Stimulated activated effector memory CD8-positive, alpha-beta T cell treated with anti-CD3 and anti-CD28 coated beads, Interleukin-12 subunit alpha, Interleukin-12 subunit beta, amount 100 ng/mL, for 72 hours (primary cell): ENCODE data around the gene CEP83.

Source experiments
- ATAC-seq: fragments of 150-1000 bp; cut with Tn5 transposase; 2 replicates; pipeline ENCODE4 v1.10.0; 2021
- DNase-seq, 2 donors: peaks; one replicate each; pipeline ENCODE4 v3.0.0; 2021 to 2022; ENCODE audit warnings: low spot score in 2 of 2
- H3K27ac Mint-ChIP-seq: one replicate; pipeline ENCODE4 v1.8.0; 2022; ENCODE audit warnings: mild to moderate bottlenecking, mixed read lengths
- H3K36me3 Mint-ChIP-seq: one replicate; pipeline ENCODE4 v1.8.0; 2022; ENCODE audit warnings: mild to moderate bottlenecking, mixed read lengths
- H3K4me1 Mint-ChIP-seq: one replicate; pipeline ENCODE4 v1.8.0; 2022; ENCODE audit warnings: mixed read lengths
- H3K4me3 Mint-ChIP-seq: one replicate; pipeline ENCODE4 v1.8.0; 2022; ENCODE audit warnings: mild to moderate bottlenecking, mixed read lengths
- H3K9me3 Mint-ChIP-seq: one replicate; pipeline ENCODE4 v1.8.0; 2022; ENCODE audit warnings: mixed read lengths

The CEP83 gene, protein sequence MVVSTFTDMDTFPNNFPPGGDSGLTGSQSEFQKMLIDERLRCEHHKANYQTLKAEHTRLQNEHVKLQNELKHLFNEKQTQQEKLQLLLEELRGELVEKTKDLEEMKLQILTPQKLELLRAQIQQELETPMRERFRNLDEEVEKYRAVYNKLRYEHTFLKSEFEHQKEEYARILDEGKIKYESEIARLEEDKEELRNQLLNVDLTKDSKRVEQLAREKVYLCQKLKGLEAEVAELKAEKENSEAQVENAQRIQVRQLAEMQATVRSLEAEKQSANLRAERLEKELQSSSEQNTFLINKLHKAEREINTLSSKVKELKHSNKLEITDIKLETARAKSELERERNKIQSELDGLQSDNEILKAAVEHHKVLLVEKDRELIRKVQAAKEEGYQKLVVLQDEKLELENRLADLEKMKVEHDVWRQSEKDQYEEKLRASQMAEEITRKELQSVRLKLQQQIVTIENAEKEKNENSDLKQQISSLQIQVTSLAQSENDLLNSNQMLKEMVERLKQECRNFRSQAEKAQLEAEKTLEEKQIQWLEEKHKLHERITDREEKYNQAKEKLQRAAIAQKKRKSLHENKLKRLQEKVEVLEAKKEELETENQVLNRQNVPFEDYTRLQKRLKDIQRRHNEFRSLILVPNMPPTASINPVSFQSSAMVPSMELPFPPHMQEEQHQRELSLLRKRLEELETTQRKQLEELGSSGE

GRCh38 chr12:94459728-94460615, at the start of gene CEP83:
Gene CEP83, minus strand, starts transcription at chr12:94459867. Its CDS starts 47,377 bp downstream, at chr12:94412490.
- Mint-ChIP-seq H3K9me3 (no peaks in the 10 kb centered on the region), H3K4me3 (peak within 1 kb of the TSS; percentile 93), H3K4me1 (peaks cover 23% of the 10 kb centered on the region), H3K27ac (peak within 1 kb of the TSS; percentile 94), H3K36me3 (peaks cover 14% of the 10 kb centered on the region)
- ATAC-seq (peak; percentile 99), DNase-seq (peak; percentile 89 to 98)

DNA sequence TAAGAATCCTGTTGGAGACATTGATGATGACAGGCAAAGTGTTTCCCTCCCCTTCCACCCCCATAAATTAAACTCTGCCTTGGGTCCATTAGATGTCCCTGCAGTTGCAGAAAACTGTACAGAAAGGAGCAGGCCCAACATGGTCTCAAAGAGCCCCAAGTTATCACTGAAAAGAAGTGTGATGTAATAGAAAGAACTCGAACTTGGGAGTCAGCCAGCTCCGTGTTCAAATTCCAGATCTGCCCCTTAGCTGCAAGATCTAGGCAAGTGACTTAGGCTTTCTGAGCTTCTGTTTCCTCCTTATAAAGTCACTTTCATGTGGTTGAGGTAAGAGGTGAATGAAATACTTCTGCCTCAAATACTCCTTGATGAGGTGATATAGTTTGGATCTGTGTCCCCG, 49.6 kb upstream of the CEP83 start:
- no peak for DNase-seq
- no peaks in the 10 kb centered on the region for H3K4me1 Mint-ChIP-seq
- no peaks in the 10 kb centered on the region for H3K9me3 Mint-ChIP-seq
- no peak overlapping the region for H3K4me3 Mint-ChIP-seq
- no peak for ATAC-seq
- H3K27ac Mint-ChIP-seq = no peak overlapping the region
- no peaks in the 10 kb centered on the region for H3K36me3 Mint-ChIP-seq

DNA sequence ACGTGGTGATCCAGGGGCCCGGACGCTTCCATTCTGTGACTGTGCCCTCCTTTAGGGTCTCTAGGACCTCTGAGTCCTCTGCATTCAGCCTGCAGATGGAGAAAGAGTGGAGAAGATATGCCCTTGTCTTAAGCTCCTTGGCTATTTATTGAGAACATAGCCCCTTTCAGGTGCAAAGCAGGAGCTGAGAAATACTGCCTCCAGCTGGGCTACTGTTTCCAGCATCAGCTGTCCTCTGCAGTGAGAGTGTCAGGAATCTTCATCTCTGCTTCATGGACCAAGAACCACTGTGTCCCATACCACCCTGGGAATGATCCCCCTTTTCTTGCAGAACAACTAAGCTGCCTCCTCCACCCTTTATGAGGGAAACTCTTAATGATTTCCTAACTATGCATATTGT, 47.8 kb upstream of the CEP83 start:
- DNase-seq (no peak), ATAC-seq (no peak)
- H3K4me3 Mint-ChIP-seq = no peak overlapping the region
- H3K9me3 Mint-ChIP-seq = no peaks in the 10 kb centered on the region
- H3K27ac Mint-ChIP-seq = no peak overlapping the region
- no peaks in the 10 kb centered on the region for H3K36me3 Mint-ChIP-seq
- H3K4me1 Mint-ChIP-seq = no peaks in the 10 kb centered on the region

DNA sequence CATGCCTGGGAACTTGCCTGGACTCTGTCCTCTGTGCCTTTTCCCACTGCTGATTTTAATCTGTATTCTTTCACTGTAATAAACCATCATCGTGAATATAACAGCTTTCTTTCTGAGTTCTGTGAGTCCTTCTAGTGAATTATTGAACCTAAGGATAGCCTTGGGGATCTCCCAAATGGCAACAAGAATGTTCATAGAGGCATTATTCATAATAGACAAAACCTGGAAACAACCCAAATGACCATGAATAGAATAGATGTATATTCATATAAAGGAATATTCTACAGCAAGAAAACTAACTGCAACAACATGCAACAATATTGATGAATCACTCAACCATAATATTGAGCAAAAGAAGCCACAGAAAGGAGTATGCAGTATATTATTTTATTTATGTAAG, 44.7 kb upstream of the CEP83 start:
- Mint-ChIP-seq H3K4me1 (no peaks in the 10 kb centered on the region), H3K9me3 (no peaks in the 10 kb centered on the region), H3K36me3 (no peaks in the 10 kb centered on the region), H3K27ac (no peak overlapping the region), H3K4me3 (no peak overlapping the region)
- ATAC-seq = no peak
- DNase-seq = no peak

GRCh38 chr12:94503619-94504018, 44.0 kb upstream of the CEP83 start:
- no peaks in the 10 kb centered on the region for H3K9me3 Mint-ChIP-seq
- H3K4me1 Mint-ChIP-seq = no peaks in the 10 kb centered on the region
- no peaks in the 10 kb centered on the region for H3K36me3 Mint-ChIP-seq
- H3K4me3 Mint-ChIP-seq = no peak overlapping the region
- DNase-seq (no peak), ATAC-seq (no peak)
- H3K27ac Mint-ChIP-seq = no peak overlapping the region

DNA sequence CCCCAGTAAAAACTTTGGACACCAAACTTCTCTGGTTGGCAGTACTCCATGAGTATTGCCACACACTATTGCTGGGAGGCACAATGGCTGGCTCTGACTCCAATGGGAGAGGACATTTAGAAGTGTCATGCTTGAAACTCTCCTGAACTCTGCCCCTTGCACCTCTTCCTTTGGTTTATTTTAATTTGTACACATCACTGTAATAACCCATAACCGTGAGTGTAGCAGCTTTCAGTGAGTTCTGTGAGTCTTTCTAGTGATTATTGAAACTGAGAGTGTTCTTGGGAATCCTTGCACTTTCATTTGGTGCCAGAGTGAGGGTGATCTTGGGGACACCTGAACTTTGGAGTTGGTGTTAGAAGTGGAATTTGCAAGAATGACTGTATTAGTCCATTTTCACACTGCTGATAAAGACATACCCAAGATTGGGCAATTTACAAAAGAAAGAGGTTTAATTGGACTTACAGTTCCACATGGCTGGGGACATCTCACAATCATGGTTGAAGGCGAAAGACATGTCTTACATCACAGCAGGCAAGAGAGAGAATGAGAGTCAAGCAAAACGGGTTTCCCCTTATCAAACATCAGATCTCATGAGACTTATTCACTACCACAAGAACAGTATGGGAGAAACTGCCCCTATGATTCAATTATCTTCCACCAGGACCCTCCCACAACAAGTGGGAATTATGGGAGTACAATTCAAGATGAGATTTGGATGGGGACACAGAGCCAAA, 41.3 kb upstream of the CEP83 start:
- DNase-seq (no peak), ATAC-seq (no peak)
- Mint-ChIP-seq H3K36me3 (no peaks in the 10 kb centered on the region), H3K4me3 (no peak overlapping the region), H3K27ac (no peak overlapping the region), H3K4me1 (no peaks in the 10 kb centered on the region), H3K9me3 (no peaks in the 10 kb centered on the region)

DNA sequence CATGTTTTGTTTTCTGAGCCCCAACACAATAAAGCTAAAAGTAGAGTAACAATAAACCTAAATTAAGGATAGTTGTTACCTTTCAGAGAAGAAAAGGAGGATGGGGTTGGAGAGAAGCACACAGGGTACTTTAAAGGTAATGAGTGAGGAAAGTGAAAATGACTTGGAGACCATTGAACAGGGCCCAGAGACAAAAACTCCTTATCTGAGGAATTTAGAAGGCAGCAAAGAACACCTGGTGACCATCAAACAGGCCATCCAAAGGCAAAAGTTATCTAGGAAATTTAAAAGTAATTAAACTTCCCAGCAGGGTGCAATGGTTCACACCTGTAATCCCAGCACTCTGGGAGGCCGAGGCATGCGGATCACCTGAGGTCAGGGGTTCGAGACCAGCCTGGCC, 39.0 kb upstream of the CEP83 start:
- Mint-ChIP-seq H3K9me3 (no peaks in the 10 kb centered on the region), H3K27ac (no peak overlapping the region), H3K4me1 (no peaks in the 10 kb centered on the region), H3K36me3 (no peaks in the 10 kb centered on the region), H3K4me3 (no peak overlapping the region)
- no peak for ATAC-seq
- no peak for DNase-seq

DNA sequence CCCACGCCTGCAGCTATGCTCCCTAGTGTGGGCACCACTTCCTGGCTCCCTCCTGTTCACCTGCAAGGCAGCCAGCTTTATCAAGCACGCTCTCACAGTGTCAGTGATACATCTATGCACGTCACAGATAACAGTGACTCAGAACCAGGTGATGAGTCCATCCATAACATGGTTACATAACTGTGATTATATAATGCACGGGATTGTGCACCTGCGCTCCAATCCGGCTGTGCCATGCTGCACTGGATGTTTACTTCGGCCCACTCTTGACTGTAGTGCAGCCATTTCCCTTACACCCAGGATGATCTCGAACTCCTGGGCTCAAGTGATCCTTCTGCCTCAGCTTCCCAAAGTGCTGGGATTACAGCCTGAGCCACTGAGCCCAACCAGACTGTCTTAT, 38.4 kb upstream of the CEP83 start:
- Mint-ChIP-seq H3K4me3 (no peak overlapping the region), H3K36me3 (no peaks in the 10 kb centered on the region), H3K27ac (no peak overlapping the region), H3K4me1 (no peaks in the 10 kb centered on the region), H3K9me3 (no peaks in the 10 kb centered on the region)
- DNase-seq = no peak
- no peak for ATAC-seq

GRCh38 chr12:94495445-94496115, 35.9 kb upstream of the CEP83 start:
- Mint-ChIP-seq H3K4me1 (no peaks in the 10 kb centered on the region), H3K9me3 (no peaks in the 10 kb centered on the region), H3K27ac (no peak overlapping the region), H3K4me3 (no peak overlapping the region), H3K36me3 (no peaks in the 10 kb centered on the region)
- no peak for DNase-seq
- no peak for ATAC-seq

- Mint-ChIP-seq H3K9me3 (no peaks in the 10 kb centered on the region), H3K4me1 (no peaks in the 10 kb centered on the region), H3K27ac (no peak overlapping the region), H3K36me3 (no peaks in the 10 kb centered on the region), H3K4me3 (no peak overlapping the region)
- ATAC-seq (no peak), DNase-seq (no peak)
Observed at GRCh38 chr12:94491489-94491888, 31.8 kb upstream of the CEP83 start.

GRCh38 chr12:94488463-94488862, 28.8 kb upstream of the CEP83 start:
- Mint-ChIP-seq H3K27ac (no peak overlapping the region), H3K9me3 (no peaks in the 10 kb centered on the region), H3K36me3 (no peaks in the 10 kb centered on the region), H3K4me3 (no peak overlapping the region), H3K4me1 (no peaks in the 10 kb centered on the region)
- DNase-seq = no peak
- no peak for ATAC-seq

DNA sequence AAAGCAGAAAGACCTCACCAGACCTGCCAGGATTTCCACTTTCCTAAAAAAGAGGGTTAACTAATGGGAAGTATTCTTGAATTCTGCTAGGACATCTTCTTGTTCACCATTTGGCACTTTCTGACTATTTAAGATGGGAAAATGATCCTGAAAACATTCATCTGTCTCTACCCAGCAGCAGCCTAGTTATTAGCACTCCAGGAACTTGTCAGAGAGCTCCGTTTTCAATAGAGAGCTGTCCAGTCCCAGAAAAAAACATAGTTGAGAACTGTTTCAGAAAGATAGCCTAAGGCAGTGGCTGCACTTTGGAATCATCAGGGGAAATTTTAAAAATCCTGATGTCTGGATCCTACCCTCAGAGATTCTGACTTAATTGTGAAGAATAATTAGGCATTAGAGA, 22.1 kb upstream of the CEP83 start:
- H3K27ac Mint-ChIP-seq = no peak overlapping the region
- H3K4me1 Mint-ChIP-seq = no peaks in the 10 kb centered on the region
- DNase-seq (no peak), ATAC-seq (no peak)
- H3K4me3 Mint-ChIP-seq = no peak overlapping the region
- H3K9me3 Mint-ChIP-seq = no peaks in the 10 kb centered on the region
- H3K36me3 Mint-ChIP-seq = no peaks in the 10 kb centered on the region

DNA sequence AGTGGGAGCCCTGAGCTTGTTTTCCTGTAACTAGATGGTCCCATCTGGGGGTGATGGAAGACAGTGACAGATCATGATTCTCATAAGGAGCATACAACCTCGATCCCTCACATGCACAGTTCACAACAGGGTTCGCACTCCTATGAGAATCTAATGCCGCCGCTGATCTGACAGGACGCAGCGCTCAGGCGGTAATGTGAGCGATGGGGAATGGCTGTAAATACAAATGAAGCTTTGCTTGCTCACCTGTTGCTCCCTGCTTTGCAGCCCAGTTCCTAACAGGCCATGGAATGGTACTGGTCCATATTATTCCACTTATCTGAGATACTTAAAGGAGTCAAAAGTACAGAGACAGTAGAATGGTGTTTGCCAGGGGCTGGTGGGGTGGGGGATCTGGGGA, 9.9 kb upstream of the CEP83 start:
- H3K9me3 Mint-ChIP-seq = no peaks in the 10 kb centered on the region
- DNase-seq = no peak
- no peaks in the 10 kb centered on the region for H3K4me1 Mint-ChIP-seq
- ATAC-seq = no peak
- no peak overlapping the region for H3K27ac Mint-ChIP-seq
- H3K36me3 Mint-ChIP-seq = no peaks in the 10 kb centered on the region
- H3K4me3 Mint-ChIP-seq = no peak overlapping the region

DNA sequence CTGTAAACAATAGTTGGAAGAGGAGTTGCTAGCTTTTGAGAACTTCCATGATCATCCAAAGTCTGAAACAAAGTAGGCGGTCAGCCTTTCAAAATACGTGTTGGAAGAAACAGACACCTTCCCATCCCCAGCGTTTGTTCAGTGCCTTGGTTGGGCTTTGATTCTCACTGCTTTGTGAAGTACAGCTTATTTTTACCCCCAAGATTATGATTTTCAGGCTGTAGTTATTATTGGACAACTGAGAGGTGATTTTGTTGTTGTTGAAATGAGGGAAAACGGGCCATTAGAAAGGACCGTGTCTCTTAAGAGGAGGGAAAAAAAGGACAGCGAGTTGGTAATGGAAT, 921 bp upstream of the CEP83 start:
- Mint-ChIP-seq H3K27ac (peak overlapping the region; percentile 94), H3K4me3 (peak overlapping the region; percentile 93), H3K36me3 (peaks cover 14% of the 10 kb centered on the region), H3K4me1 (peaks cover 23% of the 10 kb centered on the region), H3K9me3 (no peaks in the 10 kb centered on the region)
- ATAC-seq (no peak), DNase-seq (no peak)
